ENCODE data around the gene ENTPD7. TPM values are rescaled to one million over a fixed set of nuclear protein-coding genes. Genes with fewer than 3 reads are reported as not detected.
A peak's percentile ranks its signal among the peaks of the same experiment; 100 is the strongest.

ENTPD7 gene
- total RNA-seq, 1 donor from 2014 or later = 19.0 TPM

- TF ChIP-seq CTCF (IDR thresholded peaks at IDR 0.05; ENCODE audit: insufficient read depth, low read length, severe bottlenecking) = no peak
- Histone ChIP-seq H3K36me3 (ENCODE audit: control insufficient read depth, insufficient read depth, low read length) (no peaks in the 10 kb centered on the region), H3K27me3 (ENCODE audit: control insufficient read depth, insufficient read depth, low read length) (no peaks in the 10 kb centered on the region), H3K4me3 (ENCODE audit: low read depth, low read length) (no peak overlapping the region)
- DNase-seq (ENCODE audit: low read depth) = no peak
- FAIRE-seq = no peak
These were observed 15.5 kb downstream of the ENTPD7 start for GRCh38 chr10:99674762-99675161.

DNA sequence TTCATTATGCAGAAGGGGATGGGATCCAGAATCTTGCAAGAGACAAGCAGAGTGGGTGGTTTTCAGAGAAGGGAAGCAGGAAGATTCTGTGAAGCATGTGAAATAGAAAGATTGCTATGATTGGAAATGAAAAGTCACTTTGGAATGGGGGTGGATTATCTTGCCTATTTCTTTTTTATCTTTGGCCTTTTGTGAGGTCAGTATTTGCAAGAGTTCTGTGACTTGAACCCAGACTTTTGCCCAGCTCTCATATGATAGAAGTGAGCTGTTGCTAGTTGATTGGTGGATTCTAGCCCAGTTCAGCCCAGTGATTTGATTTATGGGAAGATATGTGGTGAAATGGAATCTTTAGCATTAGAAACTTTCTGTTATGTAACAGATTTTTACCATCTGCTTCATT lies 17.1 kb downstream of the ENTPD7 start:
- DNase-seq (ENCODE audit: low read depth) (no peak), FAIRE-seq (no peak)
- Histone ChIP-seq H3K27me3 (ENCODE audit: control insufficient read depth, insufficient read depth, low read length) (no peaks in the 10 kb centered on the region), H3K4me3 (ENCODE audit: low read depth, low read length) (no peak overlapping the region), H3K36me3 (ENCODE audit: control insufficient read depth, insufficient read depth, low read length) (peaks cover 2% of the 10 kb centered on the region)
- TF ChIP-seq CTCF (IDR thresholded peaks at IDR 0.05; ENCODE audit: insufficient read depth, low read length, severe bottlenecking) = no peak

DNA sequence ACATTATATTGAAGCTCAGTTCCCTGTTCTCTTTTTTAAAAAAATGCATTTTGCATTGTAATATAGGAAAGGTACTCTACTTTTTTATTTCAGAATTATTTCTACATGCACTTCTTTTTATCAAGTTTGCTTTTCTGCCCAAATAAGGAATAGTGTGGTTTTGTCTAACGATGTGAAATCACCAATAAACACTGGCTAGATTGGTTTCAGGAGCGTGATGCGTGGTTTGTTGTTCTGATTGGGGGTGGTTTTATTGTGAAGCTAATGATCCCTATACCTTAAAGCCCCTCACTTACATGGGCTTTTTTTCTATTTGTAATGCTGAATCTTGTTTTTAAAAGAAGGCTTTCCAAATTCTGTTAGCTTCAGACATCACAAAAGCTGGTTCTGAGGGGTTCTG lies 17.6 kb downstream of the ENTPD7 start:
- TF ChIP-seq CTCF (IDR thresholded peaks at IDR 0.05; ENCODE audit: insufficient read depth, low read length, severe bottlenecking) = no peak
- peaks cover 2% of the 10 kb centered on the region for H3K36me3 ChIP-seq (ENCODE audit: control insufficient read depth, insufficient read depth, low read length)

DNA sequence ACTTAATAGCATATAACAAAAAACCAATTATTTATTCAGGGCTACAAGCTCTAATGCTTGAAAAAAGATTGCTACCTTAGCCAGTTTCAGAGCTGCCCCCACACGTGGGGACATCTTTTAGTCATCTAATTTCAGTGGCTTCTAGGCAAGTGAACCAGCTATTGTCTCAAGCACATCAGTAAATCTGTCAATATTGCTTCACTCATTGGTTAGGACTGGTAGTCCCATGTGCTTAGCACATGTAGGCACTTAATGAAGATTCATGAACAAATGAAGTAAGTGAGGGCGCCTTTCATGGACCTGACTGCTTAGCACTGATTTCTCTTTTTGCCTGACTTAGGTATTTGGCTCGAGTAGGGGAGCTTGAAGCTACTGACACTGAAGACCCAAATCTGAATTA lies 19.6 kb downstream of the ENTPD7 start:
- DNase-seq (ENCODE audit: low read depth) (no peak), FAIRE-seq (no peak)
- no peak for TF ChIP-seq CTCF (IDR thresholded peaks at IDR 0.05; ENCODE audit: insufficient read depth, low read length, severe bottlenecking)
- Histone ChIP-seq H3K36me3 (ENCODE audit: control insufficient read depth, insufficient read depth, low read length) (peaks cover 2% of the 10 kb centered on the region), H3K4me3 (ENCODE audit: low read depth, low read length) (no peak overlapping the region), H3K27me3 (ENCODE audit: control insufficient read depth, insufficient read depth, low read length) (no peaks in the 10 kb centered on the region)

More for the DNA sequence above, 17.6 kb downstream of the ENTPD7 start:
- Histone ChIP-seq H3K4me3 (ENCODE audit: low read depth, low read length) (no peak overlapping the region), H3K27me3 (ENCODE audit: control insufficient read depth, insufficient read depth, low read length) (no peaks in the 10 kb centered on the region)
- no peak for DNase-seq (ENCODE audit: low read depth)
- no peak for FAIRE-seq

- no peak for TF ChIP-seq CTCF (IDR thresholded peaks at IDR 0.05; ENCODE audit: insufficient read depth, low read length, severe bottlenecking)
- Histone ChIP-seq H3K36me3 (ENCODE audit: control insufficient read depth, insufficient read depth, low read length) (peaks cover 2% of the 10 kb centered on the region), H3K4me3 (ENCODE audit: low read depth, low read length) (no peak overlapping the region), H3K27me3 (ENCODE audit: control insufficient read depth, insufficient read depth, low read length) (no peaks in the 10 kb centered on the region)
- DNase-seq (ENCODE audit: low read depth) (peak; percentile 97), FAIRE-seq (peak; percentile 18)
These were observed 22.2 kb downstream of the ENTPD7 start for GRCh38 chr10:99681553-99681952.

DNA sequence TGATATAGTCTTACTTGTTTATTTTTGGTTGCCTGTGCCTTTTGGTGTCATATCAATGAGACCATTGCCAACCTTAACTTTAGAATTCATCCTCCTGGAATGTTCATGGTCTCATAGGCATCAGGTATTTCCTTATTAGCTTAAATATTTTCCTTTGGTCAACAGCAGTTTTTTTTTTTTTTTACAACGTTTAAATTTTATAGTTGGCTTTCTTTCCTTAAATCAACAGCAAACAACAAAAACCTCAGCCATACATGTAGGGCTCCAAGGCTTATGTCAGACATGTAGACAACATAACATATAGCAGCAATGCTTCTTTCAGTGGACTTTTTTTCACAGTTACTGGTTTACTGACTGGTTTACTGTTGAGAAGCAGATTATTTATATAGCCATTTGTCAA lies 22.7 kb downstream of the ENTPD7 start:
- peaks cover 2% of the 10 kb centered on the region for H3K36me3 ChIP-seq (ENCODE audit: control insufficient read depth, insufficient read depth, low read length)
- FAIRE-seq (no peak), DNase-seq (ENCODE audit: low read depth) (no peak)
- no peaks in the 10 kb centered on the region for H3K27me3 ChIP-seq (ENCODE audit: control insufficient read depth, insufficient read depth, low read length)
- no peak overlapping the region for H3K4me3 ChIP-seq (ENCODE audit: low read depth, low read length)
- no peak for TF ChIP-seq CTCF (IDR thresholded peaks at IDR 0.05; ENCODE audit: insufficient read depth, low read length, severe bottlenecking)

Measured in bronchial epithelial cell (primary cell).